ENCODE measurements around the gene MIF4GD. TPM values are rescaled to one million over a fixed set of nuclear protein-coding genes. Genes with fewer than 3 reads are reported as not detected.

MIF4GD gene
- total and polyA plus RNA-seq, 9 of the 15 experiments (the other 6 are each of a cell fraction or from before 2014, with no cell fraction given): 11.8 to 63.8 (median 28.1) TPM

- TF ChIP-seq TFE3 (CRISPR knock-in tag; IDR thresholded peaks at IDR 0.05) (no peak), ATF6 (CRISPR knock-in tag; IDR thresholded peaks at IDR 0.05) (no peak), ETV6 (IDR thresholded peaks at IDR 0.05; ENCODE audit: borderline replicate concordance in 1 of 2, low read depth in 2 of 2, low read length in 1 of 2) (no peak), ETV6 (CRISPR knock-in tag; IDR thresholded peaks at IDR 0.05; ENCODE audit: borderline replicate concordance) (no peak), BCLAF1 (IDR thresholded peaks at IDR 0.05; ENCODE audit: borderline replicate concordance in 1 of 2, control insufficient read depth in 1 of 2, low read depth in 2 of 2, low read length in 1 of 2) (no peak), NKRF (IDR thresholded peaks at IDR 0.05; ENCODE audit: borderline replicate concordance) (no peak), U2AF1 (optimal IDR thresholded peaks at IDR 0.05; ENCODE audit: low read depth, low read length) (no peak), PTRF (tag; IDR thresholded peaks at IDR 0.05) (no peak), SMARCA5 (IDR thresholded peaks at IDR 0.05) (no peak), ATF1 (CRISPR knock-in tag; IDR thresholded peaks at IDR 0.05) (0 out of 2 replicates have a peak, but pooled peaks have one; percentile 47), ATF1 (tag; IDR thresholded peaks at IDR 0.05) (peak; percentile 90), E4F1 (CRISPR knock-in tag; IDR thresholded peaks at IDR 0.05; ENCODE audit: borderline replicate concordance) (no peak), SREBF1 (IDR thresholded peaks at IDR 0.05; ENCODE audit: borderline replicate concordance, low read depth, low read length) (no peak), ARHGAP35 (IDR thresholded peaks at IDR 0.05; ENCODE audit: partially characterized antibody) (no peak), XRCC5 (IDR thresholded peaks at IDR 0.05; ENCODE audit: low read depth, low read length) (no peak), FOXA1 (IDR thresholded peaks at IDR 0.05; ENCODE audit: borderline replicate concordance) (no peak), ZNF23 (CRISPR knock-in tag; IDR thresholded peaks at IDR 0.05) (no peak)
These were observed 18.9 kb upstream of the MIF4GD start (continued) for GRCh38 chr17:75289832-75290337.

Data from K562 (cell line).